Measurements from ENCODE around the gene NDUFS1. TPM values are rescaled to one million over a fixed set of nuclear protein-coding genes. Genes with fewer than 3 reads are reported as not detected.
"Not testable (repeated sequence)": the region's sequence is repeated elsewhere in the genome, so short reads cannot be mapped to it uniquely, and the experiment has no call there.

Gene NDUFS1
- polyA plus RNA-seq, 1 donor: 63.7 TPM

DNA sequence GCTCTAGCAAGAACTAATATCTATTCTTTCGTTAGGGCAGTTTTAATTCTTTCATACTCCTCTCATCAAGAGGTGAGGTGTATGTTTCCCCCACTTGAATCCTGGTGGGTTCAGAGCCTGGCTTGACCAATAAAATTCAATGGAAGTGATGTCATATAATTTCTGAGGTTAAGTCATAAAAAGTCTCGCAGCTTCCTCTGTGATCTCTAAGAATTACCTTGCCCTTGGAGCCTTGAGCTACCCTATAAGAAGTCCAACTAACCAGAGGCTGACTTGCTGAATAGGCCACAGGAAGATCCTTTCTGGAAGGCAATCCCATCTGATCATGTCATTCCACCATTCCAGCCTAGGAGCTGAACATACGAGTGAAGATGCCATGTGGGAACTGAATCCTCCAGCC, 47.1 kb downstream of the NDUFS1 start:
- WGBS (ENCODE audit: insufficient coverage, low lambda C conversion rate): 100% methylated on average over 1 of the region's 3 CpGs
- Histone ChIP-seq H3K27me3 (ENCODE audit: control insufficient read depth, insufficient read depth, low read length) (no peaks in the 10 kb centered on the region), H3K27ac (ENCODE audit: low read length) (no peak overlapping the region), H3K9me3 (ENCODE audit: control insufficient read depth, low read depth, low read length) (no peaks in the 10 kb centered on the region), H3K4me3 (ENCODE audit: low read length) (no peak overlapping the region), H3K4me1 (ENCODE audit: control insufficient read depth, insufficient read depth, low read length) (no peaks in the 10 kb centered on the region), H3K36me3 (ENCODE audit: control insufficient read depth, insufficient read depth, low read length) (peaks cover 5% of the 10 kb centered on the region)
- DNase-seq: no peak

GRCh38 chr2:206108713-206109112, 50.5 kb downstream of the NDUFS1 start:
- no peak for DNase-seq
- Histone ChIP-seq H3K27me3 (ENCODE audit: control insufficient read depth, insufficient read depth, low read length) (no peaks in the 10 kb centered on the region), H3K4me1 (ENCODE audit: control insufficient read depth, insufficient read depth, low read length) (no peaks in the 10 kb centered on the region), H3K4me3 (ENCODE audit: low read length) (no peak overlapping the region), H3K9me3 (ENCODE audit: control insufficient read depth, low read depth, low read length) (no peaks in the 10 kb centered on the region), H3K27ac (ENCODE audit: low read length) (no peak overlapping the region), H3K36me3 (ENCODE audit: control insufficient read depth, insufficient read depth, low read length) (peaks cover 5% of the 10 kb centered on the region)
- 62% methylated on average over 2 of the region's 7 CpGs for WGBS (ENCODE audit: insufficient coverage, low lambda C conversion rate)

GRCh38 chr2:206105541-206105940, 53.7 kb downstream of the NDUFS1 start:
- Histone ChIP-seq H3K4me3 (ENCODE audit: low read length) (no peak overlapping the region), H3K27ac (ENCODE audit: low read length) (no peak overlapping the region), H3K4me1 (ENCODE audit: control insufficient read depth, insufficient read depth, low read length) (no peaks in the 10 kb centered on the region), H3K9me3 (ENCODE audit: control insufficient read depth, low read depth, low read length) (no peaks in the 10 kb centered on the region), H3K36me3 (ENCODE audit: control insufficient read depth, insufficient read depth, low read length) (no peaks in the 10 kb centered on the region), H3K27me3 (ENCODE audit: control insufficient read depth, insufficient read depth, low read length) (no peaks in the 10 kb centered on the region)
- DNase-seq: no peak
- no CpG with 5 or more reads among the region's 5 CpGs for WGBS (ENCODE audit: insufficient coverage, low lambda C conversion rate)

DNA sequence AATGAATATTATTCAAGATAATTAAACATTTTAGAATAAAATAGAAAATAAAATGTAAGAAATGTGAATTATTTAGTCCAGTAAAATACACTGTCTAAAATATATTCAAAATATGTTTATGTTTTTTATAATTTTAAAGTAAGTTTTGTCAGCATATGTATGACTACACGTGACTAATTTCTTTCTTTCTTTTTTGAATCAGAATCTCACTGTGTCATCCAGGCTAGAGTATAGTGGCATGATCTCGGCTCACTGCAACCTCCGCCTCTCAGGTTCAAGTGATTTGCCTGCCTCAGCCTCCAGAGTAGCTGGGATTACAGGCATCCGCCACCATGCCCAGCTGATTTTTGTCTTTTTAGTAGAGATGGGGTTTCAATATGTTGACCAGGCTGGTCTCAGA, 54.2 kb downstream of the NDUFS1 start:
- 100% methylated on average over 1 of the region's 4 CpGs for WGBS (ENCODE audit: insufficient coverage, low lambda C conversion rate)
- no peak for DNase-seq

DNA sequence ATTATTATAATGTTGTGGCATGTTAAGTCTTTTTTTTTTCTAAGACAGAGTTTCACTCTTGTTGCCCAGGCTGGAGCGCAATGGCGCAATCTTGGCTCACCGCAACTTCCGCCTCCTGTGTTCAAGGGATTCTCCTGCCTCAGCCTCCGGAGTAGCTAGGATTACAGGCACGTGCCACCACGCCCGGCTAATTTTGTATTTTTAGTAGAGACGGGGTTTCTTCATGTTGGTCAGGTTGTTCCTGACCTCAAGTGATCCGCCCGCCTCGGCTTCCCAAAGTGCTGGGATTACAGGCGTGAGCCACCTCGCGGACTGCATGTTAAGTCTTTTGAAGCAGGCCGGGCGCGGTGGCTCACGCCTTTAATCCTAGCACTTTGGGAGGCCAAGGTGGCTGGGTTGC, 60.4 kb downstream of the NDUFS1 start:
- H3K36me3 ChIP-seq (ENCODE audit: control insufficient read depth, insufficient read depth, low read length); H3K27me3 ChIP-seq (ENCODE audit: control insufficient read depth, insufficient read depth, low read length); H3K4me3 ChIP-seq (ENCODE audit: low read length); DNase-seq; H3K9me3 ChIP-seq (ENCODE audit: control insufficient read depth, low read depth, low read length); H3K4me1 ChIP-seq (ENCODE audit: control insufficient read depth, insufficient read depth, low read length); H3K27ac ChIP-seq (ENCODE audit: low read length): not testable (repeated sequence)
- WGBS (ENCODE audit: insufficient coverage, low lambda C conversion rate): no CpG with 5 or more reads among the region's 19 CpGs

More for the DNA sequence above, 54.2 kb downstream of the NDUFS1 start:
- H3K9me3 ChIP-seq (ENCODE audit: control insufficient read depth, low read depth, low read length): no peaks in the 10 kb centered on the region
- no peaks in the 10 kb centered on the region for H3K36me3 ChIP-seq (ENCODE audit: control insufficient read depth, insufficient read depth, low read length)
- H3K27me3 ChIP-seq (ENCODE audit: control insufficient read depth, insufficient read depth, low read length): no peaks in the 10 kb centered on the region
- H3K4me3 ChIP-seq (ENCODE audit: low read length): no peak overlapping the region
- H3K4me1 ChIP-seq (ENCODE audit: control insufficient read depth, insufficient read depth, low read length): no peaks in the 10 kb centered on the region
- H3K27ac ChIP-seq (ENCODE audit: low read length): no peak overlapping the region

GRCh38 chr2:206098471-206098870, 60.8 kb downstream of the NDUFS1 start:
- H3K4me3 ChIP-seq (ENCODE audit: low read length): no peak overlapping the region
- no peaks in the 10 kb centered on the region for H3K27me3 ChIP-seq (ENCODE audit: control insufficient read depth, insufficient read depth, low read length)
- WGBS (ENCODE audit: insufficient coverage, low lambda C conversion rate): no CpG with 5 or more reads among the region's 9 CpGs
- H3K36me3 ChIP-seq (ENCODE audit: control insufficient read depth, insufficient read depth, low read length): no peaks in the 10 kb centered on the region
- no peaks in the 10 kb centered on the region for H3K4me1 ChIP-seq (ENCODE audit: control insufficient read depth, insufficient read depth, low read length)
- no peaks in the 10 kb centered on the region for H3K9me3 ChIP-seq (ENCODE audit: control insufficient read depth, low read depth, low read length)
- no peak overlapping the region for H3K27ac ChIP-seq (ENCODE audit: low read length)
- no peak for DNase-seq

- Histone ChIP-seq H3K4me1 (ENCODE audit: control insufficient read depth, insufficient read depth, low read length) (no peaks in the 10 kb centered on the region), H3K9me3 (ENCODE audit: control insufficient read depth, low read depth, low read length) (no peaks in the 10 kb centered on the region), H3K36me3 (ENCODE audit: control insufficient read depth, insufficient read depth, low read length) (no peaks in the 10 kb centered on the region), H3K4me3 (ENCODE audit: low read length) (no peak overlapping the region), H3K27ac (ENCODE audit: low read length) (no peak overlapping the region), H3K27me3 (ENCODE audit: control insufficient read depth, insufficient read depth, low read length) (no peaks in the 10 kb centered on the region)
- WGBS (ENCODE audit: insufficient coverage, low lambda C conversion rate): no CpG with 5 or more reads among the region's 2 CpGs
- no peak for DNase-seq
These were observed 62.4 kb downstream of the NDUFS1 start for GRCh38 chr2:206096876-206097275.

DNA sequence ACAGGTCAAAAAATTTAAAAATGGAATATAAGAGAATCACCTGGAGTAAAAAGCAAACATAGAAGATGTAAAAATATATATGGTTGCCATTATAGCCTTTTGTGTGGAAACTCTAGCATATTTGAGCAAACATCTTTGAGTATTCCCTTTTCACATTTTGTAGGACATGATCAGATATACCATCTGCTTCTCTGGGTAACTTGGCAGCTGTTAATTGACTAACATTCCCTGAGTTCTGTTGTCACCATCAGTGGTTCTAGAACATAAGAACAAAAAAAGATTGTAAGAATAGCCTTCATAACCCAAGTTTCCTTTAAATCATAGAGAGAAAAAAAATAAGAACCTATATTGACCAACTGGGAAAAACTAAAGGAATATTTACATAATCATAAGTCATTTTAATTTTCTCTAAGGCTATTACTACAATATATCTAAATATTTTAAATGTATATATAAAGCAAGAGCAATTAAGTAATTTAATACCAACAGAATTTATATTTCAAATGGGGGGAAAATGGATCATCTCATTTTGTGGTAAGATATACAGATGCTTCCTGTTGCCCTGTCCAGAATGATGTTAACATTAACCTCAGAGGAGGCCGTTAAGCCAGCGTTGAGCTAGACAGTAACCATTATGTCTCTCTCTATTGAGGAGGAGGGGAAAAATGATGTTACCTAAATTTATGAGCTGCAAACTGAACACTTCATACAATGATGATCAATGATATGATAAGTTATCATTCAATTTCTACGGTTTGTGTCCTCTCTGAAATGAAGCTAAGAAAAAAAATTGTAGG, 63.5 kb downstream of the NDUFS1 start:
- Histone ChIP-seq H3K4me3 (ENCODE audit: low read length) (no peak overlapping the region), H3K4me1 (ENCODE audit: control insufficient read depth, insufficient read depth, low read length) (no peaks in the 10 kb centered on the region), H3K27me3 (ENCODE audit: control insufficient read depth, insufficient read depth, low read length) (no peaks in the 10 kb centered on the region), H3K9me3 (ENCODE audit: control insufficient read depth, low read depth, low read length) (no peaks in the 10 kb centered on the region), H3K36me3 (ENCODE audit: control insufficient read depth, insufficient read depth, low read length) (peaks cover 3% of the 10 kb centered on the region), H3K27ac (ENCODE audit: low read length) (no peak overlapping the region)
- no CpG with 5 or more reads among the region's 3 CpGs for WGBS (ENCODE audit: insufficient coverage, low lambda C conversion rate)
- DNase-seq: no peak

- Histone ChIP-seq H3K4me3 (ENCODE audit: low read length) (no peak overlapping the region), H3K9me3 (ENCODE audit: control insufficient read depth, low read depth, low read length) (no peaks in the 10 kb centered on the region), H3K36me3 (ENCODE audit: control insufficient read depth, insufficient read depth, low read length) (peaks cover 11% of the 10 kb centered on the region), H3K27ac (ENCODE audit: low read length) (no peak overlapping the region), H3K27me3 (ENCODE audit: control insufficient read depth, insufficient read depth, low read length) (no peaks in the 10 kb centered on the region), H3K4me1 (ENCODE audit: control insufficient read depth, insufficient read depth, low read length) (peaks cover 4% of the 10 kb centered on the region)
- DNase-seq: no peak
- WGBS (ENCODE audit: insufficient coverage, low lambda C conversion rate): 100% methylated on average over 1 of the region's 2 CpGs
These were observed 66.9 kb downstream of the NDUFS1 start for GRCh38 chr2:206092297-206092696.

DNA sequence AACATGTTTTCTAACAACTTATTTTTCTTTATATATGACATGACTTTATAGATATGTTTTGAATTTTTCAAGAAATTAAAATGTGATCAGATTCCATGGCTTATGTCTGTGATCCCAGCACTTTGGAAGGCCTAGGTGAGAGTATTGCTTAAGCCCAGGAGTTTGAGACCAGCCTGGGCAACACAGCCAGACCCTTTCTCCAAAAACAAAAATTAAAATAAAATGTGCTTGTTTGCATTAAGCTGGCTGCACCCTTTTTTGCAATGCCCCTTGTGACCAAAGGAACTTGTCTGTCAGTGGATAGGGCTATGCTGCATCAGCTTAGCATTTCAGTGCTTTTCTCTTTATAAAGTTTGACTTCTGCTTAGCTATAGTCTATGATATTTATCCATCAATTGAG, 71.0 kb downstream of the NDUFS1 start:
- Histone ChIP-seq H3K27ac (ENCODE audit: low read length) (no peak overlapping the region), H3K9me3 (ENCODE audit: control insufficient read depth, low read depth, low read length) (no peaks in the 10 kb centered on the region), H3K36me3 (ENCODE audit: control insufficient read depth, insufficient read depth, low read length) (peaks cover 11% of the 10 kb centered on the region), H3K4me3 (ENCODE audit: low read length) (no peak overlapping the region), H3K27me3 (ENCODE audit: control insufficient read depth, insufficient read depth, low read length) (no peaks in the 10 kb centered on the region), H3K4me1 (ENCODE audit: control insufficient read depth, insufficient read depth, low read length) (peaks cover 4% of the 10 kb centered on the region)
- no peak for DNase-seq

GRCh38 chr2:206086716-206087350, 72.4 kb downstream of the NDUFS1 start:
- 0% methylated on average over 3 of the region's 4 CpGs for WGBS (ENCODE audit: insufficient coverage, low lambda C conversion rate)
- peaks cover 11% of the 10 kb centered on the region for H3K36me3 ChIP-seq (ENCODE audit: control insufficient read depth, insufficient read depth, low read length)
- peak overlapping the region; percentile 100 for H3K27ac ChIP-seq (ENCODE audit: low read length)
- H3K4me1 ChIP-seq (ENCODE audit: control insufficient read depth, insufficient read depth, low read length): peaks cover 8% of the 10 kb centered on the region
- H3K9me3 ChIP-seq (ENCODE audit: control insufficient read depth, low read depth, low read length): no peaks in the 10 kb centered on the region
- H3K27me3 ChIP-seq (ENCODE audit: control insufficient read depth, insufficient read depth, low read length): no peaks in the 10 kb centered on the region
- H3K4me3 ChIP-seq (ENCODE audit: low read length): peak overlapping the region; percentile 95
- peak; percentile 34 to 60 for DNase-seq

All from large intestine (tissue), 3 donors.